HG03064 (cell line): Measurements from ENCODE around the gene RAB13.
"Not testable (repeated sequence)": the region's sequence is repeated elsewhere in the genome, so short reads cannot be mapped to it uniquely, and the experiment has no call there.

Experiments
- ATAC-seq: cut with Tn5 transposase; IDR thresholded peaks from one replicate; pipeline ENCODE4 v1.9.1; 2021; ENCODE audit warnings: low read depth; ENCODE audit not compliant: unreplicated experiment

Gene RAB13

GRCh38 chr1:153985941-153986761 lies at the start of gene RAB13:
Gene RAB13, minus strand, starts transcription at chr1:153986339. Its CDS starts 103 bp downstream, at chr1:153986236.
- ATAC-seq = no peak

- ATAC-seq = not testable (repeated sequence)
Measured at GRCh38 chr1:154033697-154034096, 47.6 kb upstream of the RAB13 start.

GRCh38 chr1:154019940-154020339 lies 33.8 kb upstream of the RAB13 start:
- ATAC-seq = no peak

- no peak for ATAC-seq
Measured at GRCh38 chr1:154019269-154019668, 33.1 kb upstream of the RAB13 start.

- ATAC-seq = no peak
Measured at GRCh38 chr1:154014154-154014907, 28.2 kb upstream of the RAB13 start.

- not testable (repeated sequence) for ATAC-seq
Measured at GRCh38 chr1:154012543-154012942, 26.4 kb upstream of the RAB13 start.

GRCh38 chr1:154012129-154012528 lies 26.0 kb upstream of the RAB13 start:
- no peak for ATAC-seq

GRCh38 chr1:154006136-154006535 lies 20.0 kb upstream of the RAB13 start:
- no peak for ATAC-seq

GRCh38 chr1:154000420-154000819 lies 14.3 kb upstream of the RAB13 start:
- ATAC-seq = no peak

- ATAC-seq = not testable (repeated sequence)
Measured at GRCh38 chr1:153996882-153997281, 10.7 kb upstream of the RAB13 start.

GRCh38 chr1:153995640-153996039 lies 9.5 kb upstream of the RAB13 start:
- no peak for ATAC-seq

- no peak for ATAC-seq
Measured at GRCh38 chr1:153995202-153995601, 9.1 kb upstream of the RAB13 start.

- no peak for ATAC-seq
Measured at GRCh38 chr1:153991806-153992205, 5.7 kb upstream of the RAB13 start.

- ATAC-seq = no peak
Measured at GRCh38 chr1:153991151-153991630, 5.1 kb upstream of the RAB13 start.

- peak; percentile 50 for ATAC-seq
Measured at GRCh38 chr1:153990468-153991150, 4.5 kb upstream of the RAB13 start, which contains the start of gene RPS27. Gene RPS27, plus strand, starts transcription at chr1:153990762. Its CDS starts 35 bp downstream, at chr1:153990797.

GRCh38 chr1:153987621-153988020 lies 1.5 kb upstream of the RAB13 start:
- ATAC-seq = no peak

GRCh38 chr1:153985341-153985912 lies 712 bp downstream of the RAB13 start:
- no peak for ATAC-seq

GRCh38 chr1:153984123-153984894 lies 1.8 kb downstream of the RAB13 start:
- ATAC-seq = no peak

GRCh38 chr1:153981735-153982134 lies 4.4 kb downstream of the RAB13 start:
- not testable (repeated sequence) for ATAC-seq

GRCh38 chr1:153979091-153979490 lies 7.0 kb downstream of the RAB13 start:
- not testable (repeated sequence) for ATAC-seq
